IMR-90 (cell line): ENCODE results near the gene ADAMTS5.

Experiments used
- BHLHE40 ChIP-seq: fragments of 150-350 bp; IDR thresholded peaks from 2 replicates; pipeline ENCODE4 v1.6.1; 2016; ENCODE audit warnings: mild to moderate bottlenecking, low read depth, low read length
- CEBPB ChIP-seq: IDR thresholded peaks from 2 replicates; pipeline ENCODE4 v1.6.1; 2012; ENCODE audit warnings: low read depth, low read length, improper control_type of control experiment
- FOS ChIP-seq: fragments of 150-350 bp; IDR thresholded peaks from 2 replicates; pipeline ENCODE4 v1.6.1; 2016; ENCODE audit warnings: low read depth, low read length
- MAFK ChIP-seq: IDR thresholded peaks from 2 replicates; pipeline ENCODE4 v1.6.1; 2012; ENCODE audit warnings: low read depth, low read length, improper control_type of control experiment
- MAZ ChIP-seq: IDR thresholded peaks from 2 replicates; pipeline ENCODE4 v1.6.1; 2012; ENCODE audit warnings: low read depth, mild to moderate bottlenecking, low read length, improper control_type of control experiment, moderate library complexity, borderline replicate concordance
- POLR2A ChIP-seq: IDR thresholded peaks from 2 replicates; pipeline ENCODE4 v1.6.1; 2012; ENCODE audit warnings: mild to moderate bottlenecking, low read depth, low read length
- RAD21 ChIP-seq: IDR thresholded peaks from 2 replicates; pipeline ENCODE4 v1.6.1; 2012; ENCODE audit warnings: low read length, improper control_type of control experiment
- RFX5 ChIP-seq: IDR thresholded peaks from 2 replicates; pipeline ENCODE4 v1.8.0; 2012; ENCODE audit warnings: low read depth, mild to moderate bottlenecking, low read length, moderate library complexity
- TF ChIP-seq, protein P1 (sequence below): conservative IDR thresholded peaks from 2 replicates; pipeline ENCODE4 v1.5.1; 2012; ENCODE audit warnings: mild to moderate bottlenecking, low read depth, low read length, improper control_type of control experiment
- TF ChIP-seq, protein P2 (sequence below): fragments of 150-350 bp; IDR thresholded peaks from 2 replicates; pipeline ENCODE4 v1.6.1; 2017; ENCODE audit warnings: mild to moderate bottlenecking, antibody characterized with exemption, low read length, low read depth

DNA sequence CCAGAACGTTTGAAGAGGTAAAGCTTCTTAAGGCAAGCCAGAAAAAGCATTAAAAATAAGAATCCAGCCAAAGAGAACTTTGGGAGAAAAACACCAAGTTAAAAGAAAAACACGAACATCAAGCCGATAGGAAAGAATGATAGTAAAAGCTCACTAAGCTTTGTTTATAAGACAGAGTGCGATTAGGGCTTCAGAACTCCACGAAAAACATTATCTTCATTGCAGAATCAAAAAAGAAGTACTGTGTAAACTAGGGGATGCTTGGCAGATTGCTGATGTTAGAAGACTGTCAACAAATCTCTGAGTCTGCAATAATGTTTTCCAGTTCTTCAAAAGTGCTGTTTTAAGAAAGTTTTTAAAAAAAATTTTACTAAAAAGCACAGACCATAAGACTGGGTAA lies 30.2 kb downstream of the ADAMTS5 start:
- TF ChIP-seq, protein P1, sequence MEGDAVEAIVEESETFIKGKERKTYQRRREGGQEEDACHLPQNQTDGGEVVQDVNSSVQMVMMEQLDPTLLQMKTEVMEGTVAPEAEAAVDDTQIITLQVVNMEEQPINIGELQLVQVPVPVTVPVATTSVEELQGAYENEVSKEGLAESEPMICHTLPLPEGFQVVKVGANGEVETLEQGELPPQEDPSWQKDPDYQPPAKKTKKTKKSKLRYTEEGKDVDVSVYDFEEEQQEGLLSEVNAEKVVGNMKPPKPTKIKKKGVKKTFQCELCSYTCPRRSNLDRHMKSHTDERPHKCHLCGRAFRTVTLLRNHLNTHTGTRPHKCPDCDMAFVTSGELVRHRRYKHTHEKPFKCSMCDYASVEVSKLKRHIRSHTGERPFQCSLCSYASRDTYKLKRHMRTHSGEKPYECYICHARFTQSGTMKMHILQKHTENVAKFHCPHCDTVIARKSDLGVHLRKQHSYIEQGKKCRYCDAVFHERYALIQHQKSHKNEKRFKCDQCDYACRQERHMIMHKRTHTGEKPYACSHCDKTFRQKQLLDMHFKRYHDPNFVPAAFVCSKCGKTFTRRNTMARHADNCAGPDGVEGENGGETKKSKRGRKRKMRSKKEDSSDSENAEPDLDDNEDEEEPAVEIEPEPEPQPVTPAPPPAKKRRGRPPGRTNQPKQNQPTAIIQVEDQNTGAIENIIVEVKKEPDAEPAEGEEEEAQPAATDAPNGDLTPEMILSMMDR = no peak
- TF ChIP-seq, protein P2, sequence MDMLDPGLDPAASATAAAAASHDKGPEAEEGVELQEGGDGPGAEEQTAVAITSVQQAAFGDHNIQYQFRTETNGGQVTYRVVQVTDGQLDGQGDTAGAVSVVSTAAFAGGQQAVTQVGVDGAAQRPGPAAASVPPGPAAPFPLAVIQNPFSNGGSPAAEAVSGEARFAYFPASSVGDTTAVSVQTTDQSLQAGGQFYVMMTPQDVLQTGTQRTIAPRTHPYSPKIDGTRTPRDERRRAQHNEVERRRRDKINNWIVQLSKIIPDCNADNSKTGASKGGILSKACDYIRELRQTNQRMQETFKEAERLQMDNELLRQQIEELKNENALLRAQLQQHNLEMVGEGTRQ = no peak
- TF ChIP-seq MAFK (no peak), MAZ (no peak), CEBPB (no peak), RAD21 (no peak), BHLHE40 (no peak), POLR2A (no peak), RFX5 (no peak), FOS (no peak)
